HepG2 (cell line): ENCODE results near the gene MRPL30. TPM values are rescaled to one million over a fixed set of nuclear protein-coding genes. Genes with fewer than 3 reads are reported as not detected.
A peak's percentile ranks its signal among the peaks of the same experiment; 100 is the strongest.

Experiments
- ATAC-seq: fragments of 200-7000 bp; cut with Tn5 transposase; 3 replicates; pipeline ENCODE4 v1.9.1; 2020; ENCODE audit warnings: mild to moderate bottlenecking, moderate library complexity
- BruUV-seq: library from RNA; stranded (reverse); fragments of 400-500 nt; replicated peaks from 2 replicates; lab custom pipeline; 2021; lab: Mats Ljungman, UMichigan
- CTCF ChIA-PET: fragments of 300-600 bp; formaldehyde crosslinking; extraction: SDS; loops from one replicate; lab custom pipeline; 2021; ENCODE audit warnings: low total read pairs, inconsistent platforms, low intra/inter-chr PET ratio; lab: Yijun Ruan, JAX
- POLR2A ChIA-PET: fragments of 350-600 bp; sonication (Branson Sonifier 250); formaldehyde crosslinking; loops from one replicate; lab custom pipeline; 2020; ENCODE audit warnings: antibody characterized with exemption, inconsistent platforms; lab: Yijun Ruan, JAX
- DNase-seq: peaks from one replicate; pipeline ENCODE4 v3.0.0-alpha.2; 2015; ENCODE audit warnings: low spot score
- FAIRE-seq: peaks from 3 replicates; lab custom pipeline; 2011; peaks lifted over from hg19 to GRCh38; lab: Jason Lieb, UNC
- H2AFZ ChIP-seq: one replicate; pipeline ENCODE4 v1.6.1; 2011; ENCODE audit warnings: low read length, inconsistent platforms
- H3K27ac ChIP-seq: fragments of 300-600 bp; 3 replicates; pipeline ENCODE4 v1.8.0; 2011; ENCODE audit warnings: mixed run types, mild to moderate bottlenecking, mixed read lengths, low read length, inconsistent platforms; ENCODE audit not compliant: insufficient read depth; ENCODE audit errors: extremely low read length
- H3K27me3 ChIP-seq, 2 experiments: fragments of 200-600 bp in 1 of 2; 2 replicates in 1 of 2; 3 replicates in 1 of 2; pipeline versions ENCODE4 v1.6.0 to v1.8.0; 2011; ENCODE audit warnings: low read length in 2 of 2, mild to moderate bottlenecking in 2 of 2, moderate library complexity in 2 of 2, inconsistent platforms in 1 of 2; ENCODE audit not compliant: insufficient read depth in 2 of 2, control insufficient read depth in 1 of 2
- H3K36me3 ChIP-seq, 2 experiments: fragments of 200-600 bp in 1 of 2; replicated peaks in 1 of 2; 2 replicates in 1 of 2; 3 replicates in 1 of 2; pipeline versions ENCODE4 v1.5.1 to v1.8.0; 2011; ENCODE audit warnings: low read length in 2 of 2, inconsistent platforms in 1 of 2; ENCODE audit not compliant: insufficient read depth in 2 of 2, control insufficient read depth in 1 of 2
- H3K4me1 ChIP-seq: 2 replicates; pipeline ENCODE4 v1.5.1; 2012; ENCODE audit warnings: low read length, inconsistent platforms; ENCODE audit not compliant: insufficient read depth
- H3K4me2 ChIP-seq: 2 replicates; pipeline ENCODE4 v1.6.0; 2011; ENCODE audit warnings: low read depth, low read length, inconsistent platforms
- H3K4me3 ChIP-seq, 3 experiments: fragments of 200-600 bp in 1 of 3; sonication (generic), shearing (Covaris generic) in 1 of 3; replicated peaks in 1 of 3; 2 replicates each; pipeline ENCODE4 v1.5.1; 2011 to 2016; ENCODE audit warnings: low read length in 3 of 3, inconsistent platforms in 2 of 3, low read depth in 2 of 3, mild to moderate bottlenecking in 2 of 3, control low read depth in 1 of 3, mixed read lengths in 1 of 3; ENCODE audit not compliant: insufficient read depth in 1 of 3
- H3K79me2 ChIP-seq: one replicate; pipeline ENCODE4 v1.6.1; 2011; ENCODE audit warnings: low read length, inconsistent platforms; ENCODE audit not compliant: insufficient read depth
- H3K9ac ChIP-seq: 2 replicates; pipeline ENCODE4 v1.6.0; 2011; ENCODE audit warnings: mild to moderate bottlenecking, low read depth, low read length, inconsistent platforms; ENCODE audit not compliant: insufficient read depth
- H3K9me3 ChIP-seq: 2 replicates; pipeline ENCODE4 v1.5.1; 2012; ENCODE audit warnings: mild to moderate bottlenecking, low read length
- H4K20me1 ChIP-seq: 2 replicates; pipeline ENCODE4 v1.6.0; 2011; ENCODE audit warnings: inconsistent platforms, mild to moderate bottlenecking, low read length, moderate library complexity; ENCODE audit not compliant: insufficient read depth
- CCDC6 ChIP-seq: sonication (generic); formaldehyde crosslinking; IDR thresholded peaks from 2 replicates; pipeline ENCODE4 v1.8.1; 2022; ENCODE audit warnings: mild to moderate bottlenecking, missing genetic modification reagents, moderate library complexity
- GATAD1 ChIP-seq: IDR thresholded peaks from 2 replicates; pipeline ENCODE4 v1.6.1; 2016; ENCODE audit warnings: missing genetic modification reagents, missing compliant biosample characterization
- KAT7 ChIP-seq: IDR thresholded peaks from 2 replicates; pipeline ENCODE4 v1.6.1; 2018; ENCODE audit warnings: borderline replicate concordance, missing compliant biosample characterization
- MAFF ChIP-seq: IDR thresholded peaks from 2 replicates; pipeline ENCODE4 v1.6.1; 2011; ENCODE audit warnings: low read depth, low read length, improper control_type of control experiment
- MAFK ChIP-seq, 2 experiments: IDR thresholded peaks in 1 of 2; conservative IDR thresholded peaks in 1 of 2; 2 replicates each; pipeline ENCODE4 v1.6.1; 2011; ENCODE audit warnings: improper control_type of control experiment in 2 of 2, low read length in 2 of 2
- MYNN ChIP-seq: sonication (generic); formaldehyde crosslinking; IDR thresholded peaks from 2 replicates; pipeline ENCODE4 v1.4.0; 2020; ENCODE audit warnings: mild to moderate bottlenecking, low read depth, missing genetic modification reagents
- ZEB1 ChIP-seq: IDR thresholded peaks from 2 replicates; pipeline ENCODE4 v1.6.1; 2012; ENCODE audit warnings: mild to moderate bottlenecking, low read depth, inconsistent platforms; ENCODE audit not compliant: insufficient replicate concordance
- ZNF207 ChIP-seq: fragments of 450-650 bp; IDR thresholded peaks from 2 replicates; pipeline ENCODE4 v1.6.1; 2016; ENCODE audit warnings: antibody characterized with exemption, borderline replicate concordance
- ZNF234 ChIP-seq: sonication (generic); formaldehyde crosslinking; conservative IDR thresholded peaks from 2 replicates; pipeline ENCODE4 v1.5.1; 2020; ENCODE audit warnings: mild to moderate bottlenecking, missing genetic modification reagents
- ZNF235 ChIP-seq: sonication (generic); formaldehyde crosslinking; IDR thresholded peaks from 2 replicates; pipeline ENCODE4 v1.8.1; 2023; ENCODE audit warnings: mild to moderate bottlenecking, missing genetic modification reagents, borderline replicate concordance
- ZNF709 ChIP-seq: sonication (generic); formaldehyde crosslinking; IDR thresholded peaks from 2 replicates; pipeline ENCODE4 v1.5.0; 2020; ENCODE audit warnings: mild to moderate bottlenecking, missing genetic modification reagents
- WGBS: methylation state at CpG from one replicate; pipeline ENCODE4 v1.1.6; 2017; ENCODE audit warnings: low lambda C conversion rate; 5-methylcytosine and 5-hydroxymethylcytosine counted together
- in situ Hi-C: cut with HindIII; loops from 2 replicates; pipeline ENCODE4 v1.10.0; 2017; ENCODE audit warnings: low pct_unique_long_range_greater_than_20kb; ENCODE audit not compliant: extremely low pct_ligation_motif_present
- intact Hi-C: fragments of 100-400 bp; cut with micrococcal nuclease; formaldehyde crosslinking; loops from one replicate; pipeline ENCODE4 v1.10.0; 2022; ENCODE audit not compliant: unreplicated experiment
- polyA plus RNA-seq, 8 experiments: library from polyadenylated mRNA; depleted of rRNA in 3 of 8; stranded (reverse) in 7 of 8; unstranded in 1 of 8; fragments of >200 nt; fragmentation: Illumina TruSeq in 4 of 8; extraction: Trizol in 4 of 8; gene quantifications; 2 replicates each; pipeline versions ENCODE4 v1.2.1 to v1.2.3, GENCODE V29; 2011 to 2016; ENCODE audit warnings: low read depth in 4 of 8, missing spikeins in 1 of 8, mixed read lengths in 1 of 8; ENCODE audit not compliant: insufficient read depth in 1 of 8
- total RNA-seq, 5 experiments: library from RNA; depleted of rRNA; stranded (reverse); fragments of >200 nt; fragmentation: Illumina TruSeq; extraction: Trizol; gene quantifications; 2 replicates each; pipeline ENCODE4 v1.2.3, GENCODE V29; 2016; ENCODE audit warnings: low read depth in 1 of 5
- TF ChIP-seq, protein P1 (sequence below): IDR thresholded peaks from 2 replicates; pipeline ENCODE4 v1.6.1; 2016; ENCODE audit warnings: missing genetic modification reagents, missing compliant biosample characterization

The MRPL30 gene
- total and polyA plus RNA-seq, 2 of the 13 experiments (the other 11 are each of a cell fraction or from before 2014, with no cell fraction given) = 30.2 to 75.3 TPM

GRCh38 chr2:99169534-99169933 is 11.4 kb upstream of the MRPL30 start:
- H3K4me3 ChIP-seq = no peak overlapping the region
- in situ Hi-C loops = no loop called here
- POLR2A ChIA-PET = no interaction called here

DNA sequence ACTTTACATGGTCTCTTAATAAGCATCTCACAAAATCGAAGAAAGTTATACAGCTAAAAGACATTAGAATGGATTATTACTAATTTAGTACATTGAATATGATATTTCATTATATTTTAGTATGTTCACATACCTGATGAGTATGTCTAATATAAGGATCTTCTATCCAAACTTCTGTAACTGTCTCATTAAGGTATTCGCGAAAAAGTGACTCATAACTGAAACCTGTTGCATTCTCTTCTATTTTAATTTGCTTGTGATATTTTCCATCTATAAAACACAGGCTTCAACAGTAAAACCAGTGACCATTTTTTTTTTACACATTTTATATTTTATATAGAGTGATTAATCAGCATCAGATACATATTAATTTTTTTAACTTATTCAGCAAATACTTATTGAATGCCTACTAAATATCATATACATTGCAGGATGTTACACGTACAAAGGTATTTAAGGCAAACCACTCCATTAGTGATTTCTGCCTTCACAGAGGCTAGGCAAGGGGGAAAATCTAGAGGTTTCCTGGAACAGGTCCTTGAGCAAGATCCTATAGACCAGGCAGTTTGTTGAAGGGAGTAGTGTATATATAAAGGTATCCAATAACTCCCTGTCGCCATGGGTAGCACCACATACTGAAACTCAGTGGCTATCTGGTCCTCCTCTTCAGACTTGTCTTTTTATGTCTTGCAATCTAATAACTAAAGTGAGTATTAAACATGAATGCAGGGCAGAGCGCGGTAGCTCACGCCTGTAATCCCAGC is 9.4 kb upstream of the MRPL30 start:
- ChIA-PET CTCF (no interaction called here), POLR2A (interaction anchor here (0.9 kb wide), 1 partner anchor 16 kb away, joined by 4 read pairs; the partner anchor contains the start of genes LIPT1 and TSGA10)
- no peaks in the 10 kb centered on the region for H4K20me1 ChIP-seq
- H3K36me3 ChIP-seq = peaks cover 9 to 35% of the 10 kb centered on the region in 2 experiments
- H3K9ac ChIP-seq = no peak overlapping the region
- H2AFZ ChIP-seq = no peak overlapping the region
- no peak for ATAC-seq
- no peaks in the 10 kb centered on the region for H3K27me3 ChIP-seq
- peak in 1 of 2 experiments; percentile 44; a peak in 2 of 4 replicates for TF ChIP-seq MAFK (conservative IDR thresholded peaks at IDR 0.05 in 1 of 2, IDR thresholded peaks at IDR 0.05 in 1 of 2; ENCODE audit: low read length in 2 of 2)
- no peak for TF ChIP-seq ZNF207
- TF ChIP-seq MAFF = 0 out of 2 replicates have a peak, but pooled peaks have one; percentile 13
- TF ChIP-seq, protein P1, sequence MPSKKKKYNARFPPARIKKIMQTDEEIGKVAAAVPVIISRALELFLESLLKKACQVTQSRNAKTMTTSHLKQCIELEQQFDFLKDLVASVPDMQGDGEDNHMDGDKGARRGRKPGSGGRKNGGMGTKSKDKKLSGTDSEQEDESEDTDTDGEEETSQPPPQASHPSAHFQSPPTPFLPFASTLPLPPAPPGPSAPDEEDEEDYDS (CRISPR knock-in tag) = no peak
- TF ChIP-seq CCDC6 = no peak
- no peak for TF ChIP-seq ZNF234 (CRISPR knock-in tag)
- TF ChIP-seq ZNF235 (CRISPR knock-in tag) = no peak
- no peaks in the 10 kb centered on the region for H3K79me2 ChIP-seq
- intact Hi-C loops (no loop called here), in situ Hi-C loops (no loop called here)
- no peak overlapping the region for H3K4me2 ChIP-seq
- no peaks in the 10 kb centered on the region for H3K4me1 ChIP-seq
- WGBS = 97% methylated on average over 8 of the region's 8 CpGs
- H3K9me3 ChIP-seq = no peaks in the 10 kb centered on the region
- no peak overlapping the region for H3K27ac ChIP-seq
- no peak overlapping the region for H3K4me3 ChIP-seq
- no peak for DNase-seq
- BruUV-seq = no TSS peak
- no peak for FAIRE-seq

More at GRCh38 chr2:99169534-99169933, 11.4 kb upstream of the MRPL30 start:
- no peaks in the 10 kb centered on the region for H3K9me3 ChIP-seq
- H3K27ac ChIP-seq = no peak overlapping the region
- no peaks in the 10 kb centered on the region for H3K4me1 ChIP-seq
- FAIRE-seq (no peak), DNase-seq (no peak), ATAC-seq (no peak)
- no peak overlapping the region for H3K4me2 ChIP-seq
- H2AFZ ChIP-seq = no peak overlapping the region
- intact Hi-C loops = no loop called here
- H3K27me3 ChIP-seq = no peaks in the 10 kb centered on the region
- no peaks in the 10 kb centered on the region for H3K79me2 ChIP-seq
- H4K20me1 ChIP-seq = no peaks in the 10 kb centered on the region
- TF ChIP-seq KAT7 (CRISPR knock-in tag) (no peak), ZEB1 (no peak), MYNN (CRISPR knock-in tag) (no peak), GATAD1 (CRISPR knock-in tag) (no peak), ZNF709 (CRISPR knock-in tag) (no peak)
- BruUV-seq = no TSS peak
- peaks cover 11 to 39% of the 10 kb centered on the region in 2 experiments for H3K36me3 ChIP-seq
- CTCF ChIA-PET = no interaction called here
- H3K9ac ChIP-seq = no peak overlapping the region
- 84% methylated on average over 1 of the region's 1 CpG for WGBS
